ENCODE measurements around the gene CHRNB4. TPM values are rescaled to one million over a fixed set of nuclear protein-coding genes. Genes with fewer than 3 reads are reported as not detected.

The CHRNB4 gene
- total RNA-seq, 4 donors from 2014 or later: 0.27 to 0.32 TPM; not detected in 2

GRCh38 chr15:78654272-78654671, 13.3 kb upstream of the CHRNB4 start:
- H3K27me3 ChIP-seq: peaks cover 11% of the 10 kb centered on the region
- no peaks in the 10 kb centered on the region for H3K36me3 ChIP-seq
- no peak overlapping the region for H3K4me3 ChIP-seq
- in situ Hi-C loops (cut with MboI; ENCODE audit: low pct_ligation_motif_present in 1 of 4, low pct_unique_long_range_greater_than_20kb in 1 of 4, low sequenced_read_pairs in 3 of 4): no loop called here
- no peak for DNase-seq
- no peaks in the 10 kb centered on the region for H3K4me1 ChIP-seq
- 89 to 93% methylated on average over 3 to 4 of the region's 4 CpGs for WGBS, 2 donors (ENCODE audit: low coverage in 1 of 2)
- no peaks in the 10 kb centered on the region for H3K9me3 ChIP-seq
- no peak overlapping the region for H3K27ac ChIP-seq
- intact Hi-C loops (cut with DNase I; ENCODE audit: low total_unique reads): no loop called here
- TF ChIP-seq EP300 (IDR thresholded peaks at IDR 0.05; ENCODE audit: low read depth) (no peak), POLR2AphosphoS5 (IDR thresholded peaks at IDR 0.05) (no peak), CTCF (IDR thresholded peaks at IDR 0.05) (no peak)

GRCh38 chr15:78651930-78652615, 11.1 kb upstream of the CHRNB4 start:
- no peaks in the 10 kb centered on the region for H3K9me3 ChIP-seq
- WGBS, 2 donors (ENCODE audit: low coverage in 1 of 2): 85% methylated on average over 1 of the region's 1 CpG; no CpG with 5 or more reads in 1 of the 2 donors
- TF ChIP-seq CTCF (IDR thresholded peaks at IDR 0.05) (no peak), POLR2AphosphoS5 (IDR thresholded peaks at IDR 0.05) (no peak), POLR2A (IDR thresholded peaks at IDR 0.05) (no peak), EP300 (IDR thresholded peaks at IDR 0.05; ENCODE audit: low read depth) (no peak)
- H3K4me1 ChIP-seq: no peaks in the 10 kb centered on the region
- H3K36me3 ChIP-seq: no peaks in the 10 kb centered on the region
- H3K27ac ChIP-seq: no peak overlapping the region
- H3K4me3 ChIP-seq: no peak overlapping the region
- intact Hi-C loops (cut with DNase I; ENCODE audit: low total_unique reads) (no loop called here), in situ Hi-C loops (cut with MboI; ENCODE audit: low pct_ligation_motif_present in 1 of 4, low pct_unique_long_range_greater_than_20kb in 1 of 4, low sequenced_read_pairs in 3 of 4) (no loop called here)
- H3K27me3 ChIP-seq: peaks cover 11% of the 10 kb centered on the region
- no peak for DNase-seq

GRCh38 chr15:78651007-78651406, 10.0 kb upstream of the CHRNB4 start:
- no peaks in the 10 kb centered on the region for H3K4me1 ChIP-seq
- TF ChIP-seq POLR2AphosphoS5 (IDR thresholded peaks at IDR 0.05): no peak
- TF ChIP-seq POLR2A (IDR thresholded peaks at IDR 0.05): no peak
- TF ChIP-seq EP300 (IDR thresholded peaks at IDR 0.05; ENCODE audit: low read depth): no peak
- H3K36me3 ChIP-seq: no peaks in the 10 kb centered on the region
- no peaks in the 10 kb centered on the region for H3K9me3 ChIP-seq
- DNase-seq: no peak
- H3K4me3 ChIP-seq: no peak overlapping the region
- in situ Hi-C loops (cut with MboI; ENCODE audit: low pct_ligation_motif_present in 1 of 4, low pct_unique_long_range_greater_than_20kb in 1 of 4, low sequenced_read_pairs in 3 of 4): no loop called here
- WGBS, 2 donors (ENCODE audit: low coverage in 1 of 2): 56 to 60% methylated on average over 2 to 3 of the region's 3 CpGs
- H3K27me3 ChIP-seq: peaks cover 11% of the 10 kb centered on the region
- H3K27ac ChIP-seq: no peak overlapping the region
- intact Hi-C loops (cut with DNase I; ENCODE audit: low total_unique reads): no loop called here

- Histone ChIP-seq H3K27ac (no peak overlapping the region), H3K9me3 (no peaks in the 10 kb centered on the region), H3K4me1 (no peaks in the 10 kb centered on the region), H3K36me3 (no peaks in the 10 kb centered on the region), H3K27me3 (peaks cover 11% of the 10 kb centered on the region), H3K4me3 (no peak overlapping the region)
- in situ Hi-C loops (cut with MboI; ENCODE audit: low pct_ligation_motif_present in 1 of 4, low pct_unique_long_range_greater_than_20kb in 1 of 4, low sequenced_read_pairs in 3 of 4) (no loop called here), intact Hi-C loops (cut with DNase I; ENCODE audit: low total_unique reads) (no loop called here)
- WGBS, 2 donors (ENCODE audit: low coverage in 1 of 2): 78 to 84% methylated on average over 2 to 4 of the region's 4 CpGs
- TF ChIP-seq EP300 (IDR thresholded peaks at IDR 0.05; ENCODE audit: low read depth): no peak
- TF ChIP-seq POLR2A (IDR thresholded peaks at IDR 0.05): no peak
- TF ChIP-seq CTCF (IDR thresholded peaks at IDR 0.05): no peak
- TF ChIP-seq POLR2AphosphoS5 (IDR thresholded peaks at IDR 0.05): no peak
- no peak for DNase-seq
Measured at GRCh38 chr15:78650022-78650421, 9.0 kb upstream of the CHRNB4 start.
